Lower leg skin (tissue), 3 donors: ENCODE measurements around the gene LMO1.

Experiments used
- POLR2A ChIP-seq, 2 donors: fragments of 450-650 bp; IDR thresholded peaks; one replicate each; pipeline ENCODE4 v1.6.1; 2016 to 2017; ENCODE audit warnings: antibody characterized with exemption in 2 of 2, mild to moderate bottlenecking in 1 of 2, moderate library complexity in 1 of 2
- TF ChIP-seq, protein P1 (sequence below), 3 donors: fragments of 450-650 bp; IDR thresholded peaks; one replicate each; pipeline ENCODE4 v1.5.1; 2016; ENCODE audit warnings: antibody characterized with exemption in 3 of 3, mild to moderate bottlenecking in 3 of 3, moderate library complexity in 2 of 3

- TF ChIP-seq POLR2A (IDR thresholded peaks at IDR 0.05) = no peak
- TF ChIP-seq, protein P1, sequence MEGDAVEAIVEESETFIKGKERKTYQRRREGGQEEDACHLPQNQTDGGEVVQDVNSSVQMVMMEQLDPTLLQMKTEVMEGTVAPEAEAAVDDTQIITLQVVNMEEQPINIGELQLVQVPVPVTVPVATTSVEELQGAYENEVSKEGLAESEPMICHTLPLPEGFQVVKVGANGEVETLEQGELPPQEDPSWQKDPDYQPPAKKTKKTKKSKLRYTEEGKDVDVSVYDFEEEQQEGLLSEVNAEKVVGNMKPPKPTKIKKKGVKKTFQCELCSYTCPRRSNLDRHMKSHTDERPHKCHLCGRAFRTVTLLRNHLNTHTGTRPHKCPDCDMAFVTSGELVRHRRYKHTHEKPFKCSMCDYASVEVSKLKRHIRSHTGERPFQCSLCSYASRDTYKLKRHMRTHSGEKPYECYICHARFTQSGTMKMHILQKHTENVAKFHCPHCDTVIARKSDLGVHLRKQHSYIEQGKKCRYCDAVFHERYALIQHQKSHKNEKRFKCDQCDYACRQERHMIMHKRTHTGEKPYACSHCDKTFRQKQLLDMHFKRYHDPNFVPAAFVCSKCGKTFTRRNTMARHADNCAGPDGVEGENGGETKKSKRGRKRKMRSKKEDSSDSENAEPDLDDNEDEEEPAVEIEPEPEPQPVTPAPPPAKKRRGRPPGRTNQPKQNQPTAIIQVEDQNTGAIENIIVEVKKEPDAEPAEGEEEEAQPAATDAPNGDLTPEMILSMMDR (IDR thresholded peaks at IDR 0.05) = no peak
Measured at GRCh38 chr11:8267831-8268529, 4.3 kb upstream of the LMO1 start.
